BE2C (cell line): ENCODE data around the gene JPT2.

Experiments
- DNase-seq: peaks from one replicate; pipeline ENCODE4 v3.0.0-alpha.2; 2020
- H3K27me3 ChIP-seq: fragments of 250-450 bp; sonication (Bioruptor Pico); 2 replicates; pipeline ENCODE4 v1.5.1; 2020; ENCODE audit warnings: mild to moderate bottlenecking
- H3K36me3 ChIP-seq: fragments of 250-450 bp; sonication (Bioruptor Pico); 2 replicates; pipeline ENCODE4 v1.5.1; 2020; ENCODE audit warnings: mild to moderate bottlenecking
- H3K4me1 ChIP-seq: fragments of 250-450 bp; sonication (Bioruptor Pico); 2 replicates; pipeline ENCODE4 v1.5.1; 2020
- H3K4me3 ChIP-seq: 2 replicates; pipeline ENCODE4 v1.5.1; 2011; ENCODE audit warnings: low read depth, low read length
- H3K9me3 ChIP-seq: fragments of 250-450 bp; sonication (Bioruptor Pico); 2 replicates; pipeline ENCODE4 v1.5.1; 2020
- TF ChIP-seq, protein P1 (sequence below): IDR thresholded peaks from 2 replicates; pipeline ENCODE4 v1.5.1; 2012; ENCODE audit warnings: mild to moderate bottlenecking, low read depth, low read length

The JPT2 gene

DNA sequence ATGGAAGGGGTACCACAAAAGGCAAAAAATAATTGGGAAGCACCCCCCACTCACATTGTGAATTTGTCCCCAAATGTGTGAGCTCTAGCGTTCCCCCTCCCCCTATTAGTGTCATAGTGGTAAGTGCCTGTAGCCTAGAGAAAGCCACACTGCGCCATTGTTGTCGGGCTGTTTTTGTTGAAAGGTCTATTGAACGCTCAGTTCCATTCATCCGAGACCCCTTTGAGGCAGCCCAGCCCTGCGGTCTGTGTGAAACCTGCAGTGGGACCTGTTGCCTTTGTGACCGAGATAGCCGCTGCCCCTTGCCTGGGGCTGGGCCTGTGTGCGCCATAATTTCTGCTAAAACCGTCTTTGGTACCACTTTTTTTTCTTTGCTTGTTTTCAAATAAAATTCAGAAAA, 3.0 kb downstream of the JPT2 start:
- TF ChIP-seq, protein P1, sequence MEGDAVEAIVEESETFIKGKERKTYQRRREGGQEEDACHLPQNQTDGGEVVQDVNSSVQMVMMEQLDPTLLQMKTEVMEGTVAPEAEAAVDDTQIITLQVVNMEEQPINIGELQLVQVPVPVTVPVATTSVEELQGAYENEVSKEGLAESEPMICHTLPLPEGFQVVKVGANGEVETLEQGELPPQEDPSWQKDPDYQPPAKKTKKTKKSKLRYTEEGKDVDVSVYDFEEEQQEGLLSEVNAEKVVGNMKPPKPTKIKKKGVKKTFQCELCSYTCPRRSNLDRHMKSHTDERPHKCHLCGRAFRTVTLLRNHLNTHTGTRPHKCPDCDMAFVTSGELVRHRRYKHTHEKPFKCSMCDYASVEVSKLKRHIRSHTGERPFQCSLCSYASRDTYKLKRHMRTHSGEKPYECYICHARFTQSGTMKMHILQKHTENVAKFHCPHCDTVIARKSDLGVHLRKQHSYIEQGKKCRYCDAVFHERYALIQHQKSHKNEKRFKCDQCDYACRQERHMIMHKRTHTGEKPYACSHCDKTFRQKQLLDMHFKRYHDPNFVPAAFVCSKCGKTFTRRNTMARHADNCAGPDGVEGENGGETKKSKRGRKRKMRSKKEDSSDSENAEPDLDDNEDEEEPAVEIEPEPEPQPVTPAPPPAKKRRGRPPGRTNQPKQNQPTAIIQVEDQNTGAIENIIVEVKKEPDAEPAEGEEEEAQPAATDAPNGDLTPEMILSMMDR: no peak
- H3K4me1 ChIP-seq: no peaks in the 10 kb centered on the region
- no peaks in the 10 kb centered on the region for H3K9me3 ChIP-seq
- no peak for DNase-seq
- H3K27me3 ChIP-seq: no peaks in the 10 kb centered on the region
- no peak overlapping the region for H3K4me3 ChIP-seq
- peaks cover 24% of the 10 kb centered on the region for H3K36me3 ChIP-seq

DNA sequence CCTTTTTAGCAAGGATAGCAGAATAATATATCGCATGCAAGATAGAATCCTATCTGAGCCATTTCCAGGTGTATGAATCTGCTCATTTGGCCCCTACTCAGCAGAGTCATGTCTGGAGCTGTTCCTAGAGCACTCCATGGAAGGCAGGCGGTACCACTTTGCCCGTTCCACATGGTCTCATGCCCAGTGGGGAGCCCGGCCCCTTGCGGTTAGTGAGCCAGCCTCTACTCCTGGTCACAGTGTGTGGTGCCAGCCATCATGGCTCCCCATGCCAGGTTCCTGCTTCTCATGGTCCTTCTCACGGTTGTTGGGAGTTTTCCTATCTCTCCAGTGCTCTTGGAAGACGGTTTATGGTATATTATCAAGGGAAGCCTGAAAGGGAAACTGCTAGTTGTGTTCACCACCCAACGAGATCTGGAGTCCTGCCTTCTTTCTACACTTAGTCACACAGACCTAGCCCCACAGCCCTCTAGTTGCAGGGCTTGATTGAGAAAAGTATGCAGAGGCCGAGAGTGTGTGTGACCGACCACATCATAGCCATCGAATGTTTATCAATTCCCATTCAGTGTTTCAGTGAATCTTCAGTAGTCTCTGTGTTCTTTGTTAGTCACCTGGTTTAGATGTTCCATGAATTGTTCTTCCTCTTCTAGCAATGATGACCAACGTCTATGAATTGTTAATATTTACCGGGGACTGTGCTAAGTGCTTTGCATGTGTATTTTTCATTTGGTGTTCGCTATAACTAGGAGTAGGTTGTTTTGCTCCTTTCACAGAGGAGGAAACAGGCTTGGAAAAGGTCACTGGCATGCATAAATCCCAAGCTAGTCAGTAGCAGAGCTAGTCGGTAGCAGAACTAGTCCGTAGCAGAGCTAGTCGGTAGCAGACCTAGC, 9.6 kb downstream of the JPT2 start:
- Histone ChIP-seq H3K4me1 (no peaks in the 10 kb centered on the region), H3K27me3 (no peaks in the 10 kb centered on the region), H3K36me3 (peaks cover 76% of the 10 kb centered on the region), H3K9me3 (no peaks in the 10 kb centered on the region), H3K4me3 (no peak overlapping the region)
- TF ChIP-seq, protein P1: no peak
- no peak for DNase-seq

DNA sequence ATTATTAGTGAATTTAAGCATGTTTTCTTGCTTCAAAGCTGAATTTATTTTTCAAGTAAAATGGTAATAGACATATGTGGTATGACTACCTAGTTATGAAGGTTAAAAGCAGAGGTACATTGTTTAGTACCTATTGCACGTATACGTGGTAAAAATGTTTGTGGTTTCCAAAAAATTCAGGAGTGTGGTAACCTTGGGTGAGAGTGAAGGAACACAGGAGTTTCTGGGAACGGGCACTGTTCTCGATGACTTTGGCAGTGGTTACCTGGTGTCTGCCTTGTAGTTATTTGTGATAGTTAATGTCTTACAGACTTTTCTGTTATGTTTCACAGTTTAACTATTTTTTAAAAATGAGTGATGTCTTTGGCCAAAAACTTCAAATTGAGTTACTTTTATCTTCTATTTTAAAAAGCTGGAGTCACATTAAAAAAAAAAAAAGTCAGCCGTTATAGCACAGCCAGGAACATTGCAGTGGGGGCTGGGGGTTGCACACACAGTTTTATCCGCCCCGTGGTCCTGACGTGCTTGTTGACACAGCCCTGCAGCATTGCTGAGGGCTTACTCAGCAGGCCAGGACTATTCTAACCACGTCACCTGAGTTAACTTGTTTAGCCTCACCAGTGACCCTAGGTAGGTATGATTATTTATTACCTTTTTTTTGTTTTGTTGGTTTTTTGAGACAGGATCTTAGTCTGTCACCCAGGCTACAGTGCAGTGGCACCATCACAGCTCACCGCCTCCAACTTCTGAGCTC, 10.9 kb downstream of the JPT2 start:
- no peaks in the 10 kb centered on the region for H3K4me1 ChIP-seq
- no peaks in the 10 kb centered on the region for H3K27me3 ChIP-seq
- H3K9me3 ChIP-seq: no peaks in the 10 kb centered on the region
- TF ChIP-seq, protein P1: no peak
- H3K36me3 ChIP-seq: peaks cover 84% of the 10 kb centered on the region
- H3K4me3 ChIP-seq: no peak overlapping the region
- DNase-seq: no peak

DNA sequence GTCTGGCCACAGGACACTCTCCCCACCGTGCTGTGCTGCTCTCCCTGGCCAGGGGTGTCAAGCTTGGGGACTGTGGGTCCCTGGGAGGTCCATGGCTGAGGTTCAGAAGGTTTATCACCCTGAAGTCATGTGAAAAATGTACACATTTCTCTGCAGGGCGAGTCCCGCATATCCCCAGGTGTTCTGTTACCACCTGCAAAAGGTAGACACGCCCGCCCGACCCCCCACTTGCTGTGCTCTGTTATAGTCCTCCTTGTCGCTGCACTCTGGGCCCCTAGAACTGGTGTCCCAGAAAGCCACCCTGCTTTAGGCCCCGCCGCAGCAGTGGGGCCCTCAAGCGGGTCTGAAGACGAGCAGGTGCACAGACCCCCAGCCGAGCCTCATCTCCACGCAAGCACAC, 11.8 kb downstream of the JPT2 start:
- H3K4me1 ChIP-seq: no peaks in the 10 kb centered on the region
- H3K4me3 ChIP-seq: no peak overlapping the region
- peaks cover 86% of the 10 kb centered on the region for H3K36me3 ChIP-seq
- H3K27me3 ChIP-seq: no peaks in the 10 kb centered on the region
- TF ChIP-seq, protein P1: no peak
- DNase-seq: no peak
- no peaks in the 10 kb centered on the region for H3K9me3 ChIP-seq

DNA sequence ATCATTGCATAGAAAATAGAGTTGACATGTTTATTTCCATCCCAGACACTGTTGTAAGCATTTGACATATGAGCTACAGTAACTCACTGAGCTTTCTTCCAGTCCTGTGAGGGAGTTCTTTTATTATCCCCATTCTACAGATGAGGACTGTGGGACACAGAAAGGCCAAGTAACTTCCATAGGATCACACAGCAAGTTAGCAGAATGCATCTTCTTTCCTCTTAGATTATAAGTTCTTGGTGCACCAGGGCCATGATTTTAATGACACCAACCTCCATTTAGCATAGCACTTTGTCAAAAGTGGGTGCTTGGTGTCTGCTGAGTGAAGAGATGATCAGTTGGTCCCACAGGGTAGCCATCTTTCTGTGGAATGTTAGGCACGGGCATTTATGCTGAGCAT, 12.7 kb downstream of the JPT2 start:
- H3K27me3 ChIP-seq: no peaks in the 10 kb centered on the region
- TF ChIP-seq, protein P1: no peak
- H3K9me3 ChIP-seq: no peaks in the 10 kb centered on the region
- DNase-seq: no peak
- no peak overlapping the region for H3K4me3 ChIP-seq
- peaks cover 83% of the 10 kb centered on the region for H3K36me3 ChIP-seq
- no peaks in the 10 kb centered on the region for H3K4me1 ChIP-seq

DNA sequence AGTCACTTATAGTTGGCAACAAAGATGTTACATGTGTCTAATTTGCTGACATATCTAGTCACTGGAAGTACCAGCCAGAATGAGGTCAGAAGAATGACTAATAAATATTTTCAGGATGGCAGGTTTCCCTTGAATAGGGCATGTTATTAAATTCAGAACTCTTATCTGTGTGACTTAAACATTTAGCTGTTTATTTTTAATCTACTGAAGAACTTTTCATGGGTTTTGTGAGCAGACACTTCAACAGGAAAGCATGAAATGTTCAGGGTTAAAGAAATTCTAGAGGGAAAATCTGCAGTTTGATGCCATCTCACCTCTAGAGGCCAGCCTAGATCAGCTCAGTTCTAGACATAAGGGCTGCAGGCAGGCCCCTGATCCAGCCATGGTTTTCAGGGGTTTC, 13.2 kb downstream of the JPT2 start:
- no peaks in the 10 kb centered on the region for H3K9me3 ChIP-seq
- H3K4me3 ChIP-seq: no peak overlapping the region
- H3K27me3 ChIP-seq: no peaks in the 10 kb centered on the region
- H3K36me3 ChIP-seq: peaks cover 85% of the 10 kb centered on the region
- DNase-seq: no peak
- H3K4me1 ChIP-seq: no peaks in the 10 kb centered on the region
- TF ChIP-seq, protein P1: no peak
